ENCODE results near the gene MPP3.
A peak's percentile ranks its signal among the peaks of the same experiment; 100 is the strongest.

MPP3 gene

DNA sequence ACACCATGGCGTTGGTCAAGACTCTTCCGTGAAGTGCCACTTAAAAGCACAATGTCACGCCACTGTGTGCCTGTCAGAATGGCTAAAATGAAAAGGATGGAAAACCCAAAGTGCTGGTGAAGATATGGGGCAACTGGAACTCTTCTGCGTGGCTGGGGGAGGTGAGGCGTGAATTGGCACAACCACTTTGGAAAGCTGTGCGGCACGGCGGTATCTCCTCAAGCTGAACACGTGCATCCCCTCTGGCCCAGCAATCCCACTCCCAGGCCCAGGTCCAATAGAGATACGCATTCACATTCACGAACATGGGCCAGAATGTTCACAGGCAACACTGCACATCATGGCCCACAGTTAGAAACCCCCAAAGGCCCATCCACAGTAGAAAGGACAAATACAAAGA is 63.1 kb downstream of the MPP3 start:
- no peak for DNase-seq

GRCh38 chr17:43769426-43769825 is 63.5 kb downstream of the MPP3 start:
- DNase-seq: no peak

DNA sequence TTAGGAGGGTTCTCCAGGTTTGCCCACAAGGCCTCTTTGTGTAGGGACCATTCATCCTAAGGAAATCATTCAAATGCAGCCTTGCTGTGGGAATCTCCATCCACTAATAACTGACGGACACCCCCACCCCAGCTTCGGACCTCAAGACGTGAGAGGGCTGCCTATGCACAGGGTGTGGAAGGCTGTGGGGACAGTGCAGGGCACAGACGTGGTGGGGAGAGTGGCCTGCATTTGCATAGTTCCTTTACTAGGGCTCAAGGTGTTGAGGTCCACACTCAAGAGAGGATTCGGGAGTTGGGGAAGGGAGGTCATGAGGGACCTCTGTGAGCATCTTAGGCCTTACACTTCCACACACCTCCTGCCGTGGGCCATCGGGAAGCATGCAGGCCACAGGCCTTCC is 64.0 kb downstream of the MPP3 start:
- DNase-seq: no peak

DNA sequence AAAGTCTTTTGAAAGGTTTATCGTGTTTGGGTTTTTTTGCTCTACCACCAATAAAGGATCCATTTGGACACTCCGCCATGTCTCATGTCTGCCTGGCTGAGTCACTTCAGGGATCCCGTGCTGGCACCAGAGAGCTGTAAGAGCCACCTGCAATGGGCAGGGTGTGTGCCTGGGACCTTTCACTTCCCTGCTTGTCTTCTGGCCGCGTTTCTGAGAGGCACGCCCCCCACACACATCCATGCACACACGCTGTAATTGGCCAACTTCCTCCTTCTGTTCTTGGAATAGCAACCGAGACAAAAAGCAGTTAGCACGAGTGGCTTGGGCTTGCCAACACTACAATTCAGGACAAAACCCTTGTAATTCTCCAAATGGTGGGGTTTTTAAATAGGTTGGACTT is 64.6 kb downstream of the MPP3 start:
- peak; percentile 23 for DNase-seq

DNA sequence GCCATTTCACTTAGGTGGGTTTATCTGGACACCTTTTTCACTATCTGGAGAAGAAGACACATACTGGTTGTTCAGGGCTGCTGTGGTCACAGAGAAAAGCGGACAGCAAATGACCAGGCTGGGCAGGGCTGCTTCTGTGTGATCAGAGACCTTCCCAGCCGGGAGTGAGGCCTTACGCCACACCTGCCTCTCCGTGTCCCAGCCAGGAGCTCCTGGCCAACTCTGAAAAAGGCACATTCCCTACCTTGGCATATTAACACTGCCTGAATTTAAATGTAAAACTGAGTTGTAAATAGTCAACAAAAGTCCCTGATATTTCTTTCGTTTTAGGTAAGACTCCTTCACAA is 65.3 kb downstream of the MPP3 start:
- no peak for DNase-seq

DNA sequence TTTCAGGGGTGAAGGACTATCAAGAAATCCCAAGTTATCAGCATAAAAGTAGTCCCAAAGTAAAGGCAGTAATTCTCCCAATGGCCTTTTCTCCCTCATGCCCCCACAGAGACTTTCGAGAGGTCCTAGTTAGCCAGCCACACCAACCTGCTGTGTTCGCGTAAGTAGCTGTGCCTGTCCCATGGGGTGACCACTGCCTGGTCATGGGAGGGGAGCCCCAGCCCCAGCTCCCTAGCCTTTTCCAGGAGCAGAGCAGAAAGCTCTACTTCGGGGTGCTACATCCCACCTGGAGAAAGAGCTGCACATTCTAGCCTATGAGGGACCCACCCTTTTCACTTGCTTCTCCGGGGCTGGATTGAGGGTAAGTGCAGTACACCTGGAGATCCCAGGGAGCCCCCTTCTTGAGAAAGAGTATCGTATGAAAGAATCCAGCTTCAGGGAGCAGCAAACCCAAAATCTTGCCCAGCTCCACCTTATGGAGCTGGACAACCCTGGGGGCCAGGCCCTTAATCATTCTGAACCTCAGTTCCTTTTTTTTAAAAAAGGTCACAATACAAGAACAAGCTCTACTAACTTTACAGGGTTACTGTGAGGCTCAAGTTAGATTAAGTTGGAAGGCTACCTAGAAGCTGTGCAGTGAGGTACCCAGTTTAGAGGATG is 65.8 kb downstream of the MPP3 start:
- DNase-seq: no peak

DNA sequence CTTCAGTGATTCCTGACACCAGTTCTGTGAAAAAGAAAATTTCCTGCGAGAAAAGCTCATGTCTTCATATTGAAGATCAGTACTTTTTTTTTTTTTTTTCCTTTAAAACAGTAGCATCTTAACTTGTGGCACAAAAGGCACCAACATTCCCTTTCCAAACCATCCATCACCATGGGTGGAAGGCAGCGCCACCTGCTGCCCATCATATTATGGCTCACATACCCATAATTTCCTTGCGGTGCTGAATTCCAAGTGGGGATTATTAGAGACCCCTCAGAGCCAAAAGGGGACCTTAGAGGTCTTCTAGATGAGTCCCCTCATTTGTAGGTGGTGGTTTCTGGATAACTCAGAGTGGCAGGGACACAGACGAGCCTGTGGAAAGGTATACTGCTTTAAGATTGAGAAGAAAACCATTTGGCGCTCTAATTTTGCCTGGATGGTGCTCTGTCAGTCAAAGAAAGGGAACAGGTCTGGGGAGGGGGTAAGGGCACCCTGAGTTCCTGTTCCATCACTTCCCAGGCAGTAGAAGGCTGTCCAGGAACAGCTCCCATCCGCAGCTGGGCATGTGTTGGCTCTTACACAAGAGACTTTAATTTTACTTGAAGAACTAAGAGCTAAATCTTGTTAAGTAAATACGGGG is 66.4 kb downstream of the MPP3 start:
- peak; percentile 35 for DNase-seq

DNA sequence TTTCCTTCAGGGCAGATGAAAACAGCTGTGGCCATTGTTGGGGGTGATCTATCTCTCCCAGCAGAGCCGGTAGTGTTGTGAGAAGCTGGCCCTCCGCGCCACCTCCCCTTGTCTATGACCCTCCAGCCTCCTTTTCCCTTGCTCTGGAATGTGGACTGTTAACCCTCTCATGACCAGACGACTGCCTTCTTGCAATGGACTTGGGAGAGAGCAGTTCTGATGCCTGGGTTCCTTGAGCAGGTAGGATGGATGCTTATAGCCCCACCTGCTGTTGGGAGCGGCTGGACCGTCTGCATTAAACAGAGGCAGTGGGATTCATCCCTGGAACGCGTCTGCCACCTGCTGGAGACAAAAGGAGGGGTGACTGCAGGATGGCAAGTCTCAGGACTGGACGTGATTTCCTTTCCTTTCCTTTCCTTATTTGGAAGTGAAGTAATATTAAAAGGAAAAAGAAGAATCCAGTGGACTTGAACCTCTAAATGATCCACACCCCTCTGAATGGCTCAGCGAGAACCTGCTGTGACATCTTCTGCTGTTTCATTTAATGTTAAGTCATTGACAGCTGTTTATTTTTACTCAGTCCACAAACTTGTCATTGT is 72.6 kb downstream of the MPP3 start:
- peak; percentile 88 for DNase-seq

DNA sequence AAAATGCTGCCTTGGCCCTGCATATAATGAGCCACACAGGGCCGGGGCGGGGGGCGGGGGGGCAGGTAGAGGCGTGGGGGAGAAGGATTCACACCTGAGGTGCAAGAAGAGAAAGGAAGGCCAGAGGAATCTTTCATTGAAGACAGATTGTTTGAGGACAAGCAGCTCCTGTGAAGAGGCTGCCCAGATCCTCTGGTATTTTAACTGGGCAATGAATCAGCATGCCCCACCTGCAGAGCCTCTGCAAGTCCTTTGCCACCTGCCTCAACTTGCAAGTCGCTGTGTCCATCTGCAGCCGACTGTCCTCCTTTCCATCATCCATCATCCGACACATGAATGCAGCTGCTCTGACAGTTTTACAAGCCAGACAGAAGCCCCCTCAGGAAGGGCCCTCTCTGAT is 73.1 kb downstream of the MPP3 start:
- no peak for DNase-seq

DNA sequence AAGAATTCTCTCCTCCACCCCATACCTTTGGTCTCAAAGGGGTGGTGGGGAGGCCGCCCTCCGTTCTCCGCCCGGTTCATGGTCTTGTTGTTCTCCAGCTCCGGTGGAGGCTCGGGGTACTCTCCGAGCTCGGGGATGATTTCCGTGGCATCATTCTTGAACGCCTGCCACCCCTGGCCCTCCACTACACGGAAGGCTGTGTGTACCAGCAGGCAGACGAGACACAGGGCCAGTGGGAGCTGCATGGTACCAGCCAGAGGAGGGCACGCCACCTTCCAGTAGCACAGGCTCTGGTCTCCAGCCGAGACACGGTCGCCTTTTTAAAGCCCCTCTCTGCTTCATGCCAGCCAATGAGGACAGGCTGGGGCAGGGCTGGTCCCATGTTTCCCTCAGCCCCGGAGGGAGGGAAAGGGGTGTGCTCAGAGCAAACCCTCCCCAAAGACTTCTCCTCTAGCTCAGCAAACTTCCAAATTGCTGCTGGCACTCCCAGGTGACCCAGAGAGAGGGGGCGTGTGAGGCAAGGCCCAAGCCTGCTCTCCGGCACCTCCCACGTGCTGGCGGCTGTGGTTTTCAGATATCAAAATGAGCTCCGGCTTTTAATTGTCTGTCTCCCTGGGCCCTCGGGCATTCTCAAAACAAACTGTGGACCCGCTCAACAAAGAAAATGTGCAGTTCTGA is 74.3 kb downstream of the MPP3 start, which contains the start of gene SOST:
SOST (minus strand) TSS at position 295 of the 678 bp plus-strand sequence; CDS start at position 245, 50 bp downstream.
- no peak for DNase-seq

- DNase-seq: no peak
These were observed 74.9 kb downstream of the MPP3 start for GRCh38 chr17:43758086-43758485.

DNA sequence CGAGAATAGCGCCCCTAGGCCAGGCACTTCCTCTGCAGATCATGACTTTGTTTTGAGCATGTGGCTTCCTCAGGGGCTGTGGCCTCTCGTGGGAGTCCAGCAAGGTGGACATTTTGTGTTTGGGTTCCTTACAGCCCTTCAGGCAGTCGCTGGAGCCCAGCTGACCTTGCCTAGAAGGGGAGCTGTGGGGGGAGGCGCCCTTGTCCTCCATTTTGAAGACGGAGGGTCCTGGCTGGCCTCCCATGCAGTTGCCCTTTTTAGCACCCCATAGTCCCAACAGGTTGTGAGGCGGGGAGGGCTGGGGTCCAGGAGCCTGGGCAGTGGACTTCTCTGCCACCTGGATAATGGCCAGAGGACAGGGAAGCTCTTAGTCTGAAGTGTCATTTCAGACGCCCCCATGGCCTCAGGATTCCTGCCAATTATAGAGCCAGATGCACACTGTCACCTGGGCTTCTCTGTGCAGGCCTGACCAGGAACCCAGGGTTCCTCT is 75.7 kb downstream of the MPP3 start:
- DNase-seq: no peak

DNA sequence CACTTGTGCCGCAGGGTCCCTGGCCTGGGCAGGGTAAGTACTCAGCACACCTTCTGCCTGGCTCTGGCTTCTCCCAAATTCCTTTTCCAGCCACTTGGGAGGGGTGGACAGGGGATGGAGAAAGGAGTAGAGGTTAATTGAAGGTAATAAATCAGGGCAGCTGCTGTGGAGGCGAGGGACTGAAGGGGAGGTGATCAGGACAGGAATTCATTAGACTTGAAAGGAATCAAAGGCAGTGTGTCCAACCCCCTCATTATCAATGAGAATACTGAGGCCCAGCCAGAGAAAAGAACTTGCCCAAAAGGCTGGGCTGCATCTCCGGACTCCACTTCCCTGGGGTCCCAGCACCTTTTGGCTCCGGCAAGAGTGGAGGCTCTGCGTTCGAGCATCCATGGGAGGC is 76.7 kb downstream of the MPP3 start:
- DNase-seq: no peak

DNA sequence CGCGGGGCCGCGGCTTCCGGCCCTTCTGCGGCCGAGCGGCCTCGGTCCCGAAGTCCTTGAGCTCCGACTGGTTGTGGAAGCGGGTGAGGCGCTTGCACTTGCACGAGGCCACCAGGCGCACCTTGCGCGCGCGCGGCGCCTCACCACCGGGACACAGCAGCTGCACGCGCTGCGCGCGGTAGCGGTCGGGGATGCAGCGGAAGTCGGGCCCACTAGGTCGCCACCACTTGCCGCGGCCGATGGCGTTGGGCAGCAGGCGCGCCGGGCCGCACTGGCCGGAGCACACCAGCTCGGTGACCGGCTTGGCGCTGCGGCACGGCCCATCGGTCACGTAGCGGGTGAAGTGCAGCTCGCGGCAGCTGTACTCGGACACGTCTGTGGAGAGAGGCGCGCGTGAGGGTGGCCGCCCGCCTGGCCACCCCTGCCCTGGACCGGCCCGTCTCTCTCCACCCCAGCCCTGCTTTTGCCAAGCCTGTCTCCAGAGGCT is 77.5 kb downstream of the MPP3 start:
- DNase-seq: no peak

DNA sequence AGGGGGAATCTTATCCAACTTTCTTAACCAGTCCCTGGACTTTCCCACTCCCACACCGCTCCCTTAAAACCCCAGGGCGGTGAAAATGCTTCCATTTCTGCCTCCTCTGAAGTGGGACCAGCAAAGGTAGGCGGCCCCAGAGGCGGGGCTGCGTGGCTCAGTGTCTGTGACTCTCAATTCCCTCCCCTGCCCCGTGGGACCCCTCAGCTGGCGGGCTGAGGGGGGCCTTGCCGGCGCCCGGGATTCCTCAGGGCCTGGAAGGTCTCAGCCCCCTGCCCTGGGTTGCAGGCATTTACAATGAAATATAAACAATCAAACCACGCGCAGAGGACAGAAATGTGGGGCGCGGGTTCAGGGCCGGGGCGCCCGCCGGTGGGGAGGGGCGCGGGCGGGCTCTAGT is 78.0 kb downstream of the MPP3 start:
- no peak for DNase-seq

GRCh38 chr17:43753493-43754129 is 79.3 kb downstream of the MPP3 start:
- peak; percentile 10 for DNase-seq
